Naive B cell (primary cell): Measurements from ENCODE around the gene CENPO. TPM values are rescaled to one million over a fixed set of nuclear protein-coding genes. Genes with fewer than 3 reads are reported as not detected.
A peak's percentile ranks its signal among the peaks of the same experiment; 100 is the strongest.

Experiments used
- ATAC-seq, 2 donors: fragments of 150-1000 bp; cut with Tn5 transposase; 2 replicates each; pipeline ENCODE4 v1.10.0; 2021; ENCODE audit warnings: low read depth in 2 of 2, mild to moderate bottlenecking in 2 of 2, moderate library complexity in 2 of 2
- DNase-seq: peaks from one replicate; pipeline ENCODE4 v3.0.0; 2022
- H3K27ac Mint-ChIP-seq, 6 donors: one replicate each; pipeline ENCODE4 v1.8.0; 2020 to 2022; ENCODE audit warnings: mild to moderate bottlenecking in 6 of 6, mixed read lengths in 6 of 6, moderate library complexity in 5 of 6, inconsistent platforms in 2 of 6
- H3K27me3 Mint-ChIP-seq, 3 donors: one replicate each; pipeline ENCODE4 v1.8.0; 2021 to 2022; ENCODE audit warnings: mixed read lengths in 3 of 3, mild to moderate bottlenecking in 1 of 3
- H3K36me3 Mint-ChIP-seq, 2 donors: one replicate each; pipeline ENCODE4 v1.8.0; 2020 to 2022; ENCODE audit warnings: mixed read lengths in 2 of 2, inconsistent platforms in 1 of 2, mild to moderate bottlenecking in 1 of 2
- H3K4me1 Mint-ChIP-seq, 3 donors: one replicate each; pipeline ENCODE4 v1.8.0; 2020 to 2022; ENCODE audit warnings: mixed read lengths in 3 of 3, inconsistent platforms in 1 of 3, mild to moderate bottlenecking in 1 of 3, moderate library complexity in 1 of 3
- H3K4me3 Mint-ChIP-seq, 8 donors: one replicate each; pipeline ENCODE4 v1.8.0; 2020 to 2022; ENCODE audit warnings: mild to moderate bottlenecking in 8 of 8, mixed read lengths in 8 of 8, moderate library complexity in 8 of 8, inconsistent platforms in 2 of 8
- H3K9me3 Mint-ChIP-seq, 7 donors: one replicate each; pipeline ENCODE4 v1.8.0; 2020 to 2022; ENCODE audit warnings: mixed read lengths in 7 of 7, mild to moderate bottlenecking in 5 of 7, inconsistent platforms in 2 of 7, moderate library complexity in 1 of 7
- polyA plus RNA-seq, 6 donors: library from polyadenylated mRNA; unstranded; fragments of 300-500 nt; fragmentation: Illumina TruSeq; gene quantifications; one replicate each; pipeline ENCODE4 v1.2.3, GENCODE V29; 2021; ENCODE audit warnings: low read depth in 6 of 6

CENPO gene
- polyA plus RNA-seq, result 1 to 10 TPM in 4 of 6 donors, under 1 TPM in 2; 0.56 to 4.5 (median 2.0) TPM

DNA sequence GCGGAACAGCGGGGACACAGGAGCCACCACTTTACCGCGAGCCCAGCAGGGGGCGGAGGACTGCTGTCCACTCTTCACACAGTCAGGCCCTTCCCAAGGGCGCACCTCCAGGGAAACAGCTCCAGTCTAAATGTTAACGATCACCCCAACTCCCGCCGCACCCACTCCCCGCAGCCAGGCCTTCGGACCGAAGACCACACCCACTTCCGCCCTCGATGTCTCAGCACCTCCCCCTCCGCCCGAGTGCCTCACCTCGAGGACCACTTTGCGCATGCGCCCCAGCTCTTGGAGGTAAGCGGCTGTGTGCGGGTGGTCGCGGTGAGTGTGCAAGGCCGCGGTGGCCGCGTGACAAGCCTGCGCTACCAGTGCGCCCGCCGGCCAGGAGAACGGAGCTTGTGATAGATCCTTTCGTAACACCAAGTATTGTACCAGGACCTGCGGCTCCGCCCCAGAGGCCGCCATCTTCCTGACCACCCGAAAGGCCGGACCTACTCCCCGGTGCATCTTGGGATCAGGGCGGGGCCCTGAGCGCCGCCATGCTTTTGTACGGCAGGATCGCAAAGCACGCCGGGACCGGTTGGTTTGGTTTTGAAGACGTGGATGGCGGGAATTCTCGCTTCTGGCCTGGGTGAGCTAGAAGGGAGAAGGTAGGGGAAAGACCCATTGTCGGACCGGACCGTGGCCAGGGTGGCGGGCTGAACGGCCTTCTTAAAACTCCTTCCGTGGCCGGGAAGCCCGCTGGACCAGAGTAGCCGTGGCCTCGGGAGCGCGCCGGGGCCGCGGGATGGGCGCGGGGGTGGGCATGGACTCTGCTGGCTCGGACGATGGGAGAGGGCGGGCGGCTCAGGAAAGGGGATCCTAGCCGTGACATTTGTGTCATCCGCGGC is at the start of gene CENPO, which contains the start of gene PTRHD1:
Gene CENPO, plus strand, starts transcription at position 552 of the 887 bp plus-strand sequence. CDS start 495 bp downstream, outside the sequence.
Gene PTRHD1, minus strand, starts transcription at position 518 of the 887 bp plus-strand sequence. Its CDS starts 14 bp downstream, at position 504.
- H3K4me3 Mint-ChIP-seq, result peak within 1 kb of the TSS; percentile 95 to 99 (median 98)
- H3K27me3 Mint-ChIP-seq, result peaks cover 6 to 13% (median 9%) of the 10 kb centered on the region in 3 donors
- DNase-seq (peak; percentile 97), ATAC-seq (peak; percentile 95 to 97)
- peaks cover 13 to 18% (median 14%) of the 10 kb centered on the region in 3 donors for H3K4me1 Mint-ChIP-seq
- H3K36me3 Mint-ChIP-seq, result peaks cover 0 to 10% of the 10 kb centered on the region in 2 donors
- no peaks in the 10 kb centered on the region for H3K9me3 Mint-ChIP-seq
- H3K27ac Mint-ChIP-seq, result peak within 1 kb of the TSS; percentile 94 to 99 (median 98)

GRCh38 chr2:24743924-24744323 is 49.3 kb upstream of the CENPO start:
- ATAC-seq, result no peak
- no peaks in the 10 kb centered on the region for H3K27me3 Mint-ChIP-seq
- H3K36me3 Mint-ChIP-seq, result peaks cover 15 to 28% of the 10 kb centered on the region in 2 donors
- DNase-seq, result no peak
- H3K4me1 Mint-ChIP-seq, result peaks cover 0 to 4% (median 0%) of the 10 kb centered on the region in 3 donors
- no peaks in the 10 kb centered on the region for H3K9me3 Mint-ChIP-seq
- H3K27ac Mint-ChIP-seq, result no peak overlapping the region
- H3K4me3 Mint-ChIP-seq, result no peak overlapping the region

GRCh38 chr2:24744356-24744755 is 48.9 kb upstream of the CENPO start:
- Mint-ChIP-seq H3K9me3 (no peaks in the 10 kb centered on the region), H3K27me3 (no peaks in the 10 kb centered on the region), H3K4me3 (no peak overlapping the region), H3K4me1 (peaks cover 0 to 6% (median 0%) of the 10 kb centered on the region in 3 donors), H3K36me3 (peaks cover 15 to 28% of the 10 kb centered on the region in 2 donors), H3K27ac (no peak overlapping the region)
- ATAC-seq (no peak), DNase-seq (no peak)

GRCh38 chr2:24745825-24746224 is 47.4 kb upstream of the CENPO start:
- no peak for ATAC-seq
- Mint-ChIP-seq H3K36me3 (peaks cover 15 to 28% of the 10 kb centered on the region in 2 donors), H3K4me1 (peaks cover 0 to 6% (median 0%) of the 10 kb centered on the region in 3 donors)

DNA sequence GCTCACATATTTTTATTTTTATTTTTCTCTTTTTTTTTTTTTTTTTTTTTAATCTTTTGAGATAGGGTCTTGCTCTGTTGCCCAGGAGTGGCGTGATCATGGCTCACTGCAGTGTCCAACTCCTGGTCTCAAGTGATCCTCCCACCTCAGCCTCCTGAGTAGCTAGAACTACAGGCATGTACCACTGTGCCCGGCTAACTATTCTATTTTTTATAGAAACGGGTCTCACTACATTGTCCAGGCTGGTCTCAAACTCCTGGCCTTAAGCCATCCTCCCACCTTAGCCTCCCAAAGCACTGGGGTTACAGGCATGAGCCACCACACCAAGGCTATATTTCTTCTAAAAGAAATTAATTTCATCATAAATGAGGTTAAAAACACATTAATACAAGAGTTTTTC is 45.9 kb upstream of the CENPO start:
- ATAC-seq, result no peak
- Mint-ChIP-seq H3K4me3 (no peak overlapping the region), H3K36me3 (peaks cover 8 to 18% of the 10 kb centered on the region in 2 donors), H3K4me1 (peaks cover 0 to 6% (median 0%) of the 10 kb centered on the region in 3 donors), H3K27ac (no peak overlapping the region), H3K27me3 (no peaks in the 10 kb centered on the region), H3K9me3 (no peaks in the 10 kb centered on the region)
- DNase-seq, result no peak

More at GRCh38 chr2:24745825-24746224, 47.4 kb upstream of the CENPO start:
- DNase-seq, result no peak
- Mint-ChIP-seq H3K27ac (peak overlapping the region in 2 of 6 donors; percentile 18 to 32), H3K4me3 (no peak overlapping the region), H3K9me3 (no peaks in the 10 kb centered on the region), H3K27me3 (no peaks in the 10 kb centered on the region)

- Mint-ChIP-seq H3K9me3 (no peaks in the 10 kb centered on the region), H3K4me1 (peaks cover 0 to 6% (median 0%) of the 10 kb centered on the region in 3 donors)
Observed at GRCh38 chr2:24749069-24749691, 44.0 kb upstream of the CENPO start.

GRCh38 chr2:24754985-24755705 is 38.1 kb upstream of the CENPO start:
- peaks cover under 1 to 9% of the 10 kb centered on the region in 2 donors for H3K36me3 Mint-ChIP-seq
- DNase-seq (no peak), ATAC-seq (no peak)
- H3K4me1 Mint-ChIP-seq, result no peaks in the 10 kb centered on the region
- no peak overlapping the region for H3K4me3 Mint-ChIP-seq
- no peak overlapping the region for H3K27ac Mint-ChIP-seq
- H3K27me3 Mint-ChIP-seq, result no peaks in the 10 kb centered on the region
- H3K9me3 Mint-ChIP-seq, result no peaks in the 10 kb centered on the region

More at GRCh38 chr2:24749069-24749691, 44.0 kb upstream of the CENPO start:
- no peak for DNase-seq
- no peak for ATAC-seq
- Mint-ChIP-seq H3K27me3 (no peaks in the 10 kb centered on the region), H3K27ac (no peak overlapping the region), H3K4me3 (no peak overlapping the region), H3K36me3 (peaks cover 0 to 7% of the 10 kb centered on the region in 2 donors)

DNA sequence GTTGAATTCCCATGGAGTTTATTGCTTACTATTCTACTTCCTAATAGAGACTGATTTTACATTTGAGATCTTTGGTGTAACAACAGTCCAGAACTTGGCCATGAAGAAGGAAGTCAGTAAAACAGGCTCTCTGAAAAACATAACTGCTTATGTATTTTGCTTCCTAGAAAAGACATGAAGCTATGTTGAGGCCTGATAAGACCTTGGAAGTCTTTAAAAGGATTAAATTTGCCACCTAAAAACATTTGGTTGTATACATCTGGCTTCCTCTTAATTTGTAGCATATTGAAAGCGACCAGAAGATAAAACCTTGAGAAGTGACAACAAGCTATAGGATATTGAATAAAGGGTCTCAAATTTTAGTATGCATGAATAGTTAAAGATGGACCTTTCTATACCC is 36.4 kb upstream of the CENPO start:
- Mint-ChIP-seq H3K9me3 (no peaks in the 10 kb centered on the region), H3K36me3 (peaks cover 15 to 22% of the 10 kb centered on the region in 2 donors), H3K4me1 (no peaks in the 10 kb centered on the region), H3K4me3 (no peak overlapping the region), H3K27me3 (no peaks in the 10 kb centered on the region), H3K27ac (no peak overlapping the region)
- DNase-seq (no peak), ATAC-seq (no peak)

DNA sequence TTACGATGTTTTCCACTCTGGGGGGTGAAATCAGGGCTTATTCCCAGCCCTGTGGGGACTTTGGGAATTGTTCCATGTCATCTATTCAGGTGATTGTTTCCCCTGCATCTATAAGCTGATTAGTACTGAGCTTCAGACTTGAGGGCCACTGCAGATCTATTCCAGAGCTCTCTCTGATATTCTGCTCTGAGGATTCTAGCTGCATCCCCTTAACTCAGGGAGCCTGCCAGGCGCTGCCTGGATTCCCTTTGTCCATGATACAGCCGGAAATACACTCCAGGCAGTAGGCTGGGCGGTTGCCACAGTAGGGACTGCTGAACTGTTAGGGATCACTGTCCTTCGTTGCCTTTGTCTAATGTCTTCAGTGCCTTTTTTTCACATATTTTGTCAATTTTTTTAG is 31.4 kb upstream of the CENPO start:
- no peaks in the 10 kb centered on the region for H3K9me3 Mint-ChIP-seq
- H3K27me3 Mint-ChIP-seq, result no peaks in the 10 kb centered on the region
- no peaks in the 10 kb centered on the region for H3K4me1 Mint-ChIP-seq
- ATAC-seq (no peak), DNase-seq (no peak)
- no peak overlapping the region for H3K4me3 Mint-ChIP-seq
- H3K36me3 Mint-ChIP-seq, result peaks cover 31 to 35% of the 10 kb centered on the region in 2 donors
- no peak overlapping the region for H3K27ac Mint-ChIP-seq

DNA sequence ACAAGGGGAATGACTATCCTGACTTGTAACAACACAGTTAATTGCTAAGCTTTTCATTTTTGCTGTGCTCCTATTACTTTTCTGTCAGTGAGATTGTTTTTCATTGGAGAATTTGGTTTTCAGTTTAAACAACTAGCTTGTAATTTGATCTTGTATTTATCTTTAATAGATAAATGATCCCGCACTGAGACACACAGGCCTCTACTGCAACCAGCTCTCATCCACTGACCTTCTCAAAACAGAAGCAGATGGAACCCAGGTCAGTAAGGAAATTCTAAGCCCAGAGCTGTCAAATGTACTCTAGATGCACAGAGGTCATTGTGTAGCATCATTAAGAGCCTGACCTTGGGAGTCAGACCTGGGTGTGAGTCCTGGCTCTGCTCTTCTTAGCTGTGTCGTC is 30.7 kb upstream of the CENPO start:
- H3K9me3 Mint-ChIP-seq, result no peaks in the 10 kb centered on the region
- H3K4me1 Mint-ChIP-seq, result no peaks in the 10 kb centered on the region
- H3K4me3 Mint-ChIP-seq, result no peak overlapping the region
- DNase-seq, result no peak
- ATAC-seq, result no peak
- no peak overlapping the region for H3K27ac Mint-ChIP-seq
- peaks cover 31 to 41% of the 10 kb centered on the region in 2 donors for H3K36me3 Mint-ChIP-seq
- no peaks in the 10 kb centered on the region for H3K27me3 Mint-ChIP-seq

GRCh38 chr2:24763843-24764242 is 29.4 kb upstream of the CENPO start:
- Mint-ChIP-seq H3K36me3 (peaks cover 30 to 45% of the 10 kb centered on the region in 2 donors), H3K27me3 (no peaks in the 10 kb centered on the region), H3K4me1 (no peaks in the 10 kb centered on the region), H3K27ac (no peak overlapping the region), H3K9me3 (no peaks in the 10 kb centered on the region), H3K4me3 (no peak overlapping the region)
- DNase-seq (no peak), ATAC-seq (no peak)

DNA sequence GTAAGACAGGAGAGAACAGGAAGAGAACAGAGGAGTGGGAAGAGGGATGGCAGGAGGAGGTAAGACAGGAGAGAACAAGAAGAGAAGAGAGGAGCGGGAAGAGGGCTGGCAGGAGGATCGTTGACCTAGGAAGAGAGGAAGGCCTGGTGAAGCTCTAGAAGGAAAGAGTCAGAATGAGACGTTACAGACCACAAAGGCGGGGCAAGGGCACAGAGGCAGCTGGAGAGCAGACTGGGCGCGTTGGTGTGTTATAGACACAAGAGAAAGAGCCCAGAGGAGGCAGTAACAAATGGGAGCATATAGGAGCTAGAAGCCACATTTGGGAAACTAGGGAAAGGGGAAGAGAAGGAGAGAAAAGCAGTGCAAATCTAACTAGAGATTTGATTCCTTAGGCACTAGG is 26.6 kb upstream of the CENPO start:
- Mint-ChIP-seq H3K27ac (peak overlapping the region in 1 of 6 donors; percentile 91), H3K27me3 (no peaks in the 10 kb centered on the region), H3K4me3 (peak overlapping the region in 1 of 8 donors; percentile 22), H3K9me3 (no peaks in the 10 kb centered on the region), H3K4me1 (no peaks in the 10 kb centered on the region), H3K36me3 (peaks cover 26 to 37% of the 10 kb centered on the region in 2 donors)
- no peak for DNase-seq
- no peak for ATAC-seq

DNA sequence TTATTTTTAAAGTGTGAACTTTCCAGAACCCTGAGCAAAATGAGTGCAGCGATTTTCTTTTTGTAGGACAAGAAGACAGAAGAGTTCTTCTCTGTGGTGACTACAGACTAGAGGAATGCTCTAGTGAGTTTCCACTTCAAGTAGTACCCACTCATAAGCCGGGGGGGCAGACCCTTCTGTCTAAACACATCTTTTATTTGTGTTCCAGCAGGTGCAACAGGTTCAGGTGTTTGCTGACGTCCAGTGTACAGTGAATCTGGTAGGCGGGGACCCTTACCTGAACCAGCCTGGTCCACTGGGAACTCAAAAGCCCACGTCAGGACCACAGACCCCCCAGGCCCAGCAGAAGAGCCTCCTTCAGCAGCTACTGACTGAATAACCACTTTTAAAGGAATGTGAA is 25.2 kb upstream of the CENPO start:
- H3K27ac Mint-ChIP-seq, result no peak overlapping the region
- ATAC-seq, result no peak
- DNase-seq, result no peak
- H3K27me3 Mint-ChIP-seq, result no peaks in the 10 kb centered on the region
- H3K36me3 Mint-ChIP-seq, result peaks cover 23 to 37% of the 10 kb centered on the region in 2 donors
- H3K9me3 Mint-ChIP-seq, result no peaks in the 10 kb centered on the region
- no peak overlapping the region for H3K4me3 Mint-ChIP-seq
- H3K4me1 Mint-ChIP-seq, result no peaks in the 10 kb centered on the region
